Gastroesophageal sphincter (tissue), 4 donors: Measurements from ENCODE around the gene A4GALT. TPM values are rescaled to one million over a fixed set of nuclear protein-coding genes. Genes with fewer than 3 reads are reported as not detected.
A peak's percentile ranks its signal among the peaks of the same experiment; 100 is the strongest.
"Not testable (repeated sequence)": the region's sequence is repeated elsewhere in the genome, so short reads cannot be mapped to it uniquely, and the experiment has no call there.

Experiments
- ATAC-seq: fragments of 150-250 bp; one replicate; pipeline ENCODE4 v1.9.1; 2016; ENCODE audit warnings: mild to moderate bottlenecking, moderate library complexity
- H3K27ac ChIP-seq, 4 donors: fragments of 200-600 bp; sonication (generic) in 3 of 4; 1 replicate in 3 of 4; 2 replicates in 1 of 4; pipeline ENCODE4 v1.5.1; 2016 to 2019
- H3K27me3 ChIP-seq: fragments of 200-600 bp; sonication (generic); one replicate; pipeline ENCODE4 v1.5.1; 2019
- H3K36me3 ChIP-seq, 2 donors: fragments of 200-600 bp; sonication (generic); one replicate each; pipeline ENCODE4 v1.5.1; 2019; ENCODE audit warnings: control low read depth in 1 of 2
- H3K4me1 ChIP-seq, 3 donors: fragments of 200-600 bp; sonication (generic); 1 replicate in 2 of 3; 2 replicates in 1 of 3; pipeline ENCODE4 v1.5.1; 2016 to 2019; ENCODE audit warnings: control low read depth in 2 of 3
- H3K4me3 ChIP-seq, 2 donors: fragments of 200-600 bp; sonication (generic); one replicate each; pipeline ENCODE4 v1.5.1; 2019; ENCODE audit warnings: mild to moderate bottlenecking in 1 of 2, moderate library complexity in 1 of 2
- H3K9me3 ChIP-seq, 3 donors: fragments of 200-600 bp; sonication (generic); one replicate each; pipeline ENCODE4 v1.5.1; 2017 to 2019; ENCODE audit warnings: control low read depth in 2 of 3
- EP300 ChIP-seq: sonication (generic); formaldehyde crosslinking; IDR thresholded peaks from one replicate; pipeline ENCODE4 v1.6.1; 2017; ENCODE audit warnings: antibody characterized with exemption, mild to moderate bottlenecking
- POLR2A ChIP-seq, 2 donors: fragments of 450-650 bp; IDR thresholded peaks; one replicate each; pipeline ENCODE4 v1.6.1; 2017; ENCODE audit warnings: antibody characterized with exemption in 2 of 2, mild to moderate bottlenecking in 2 of 2, moderate library complexity in 1 of 2
- POLR2AphosphoS5 ChIP-seq: sonication (generic); formaldehyde crosslinking; IDR thresholded peaks from one replicate; pipeline ENCODE4 v1.6.1; 2017; ENCODE audit warnings: antibody characterized with exemption
- WGBS, 2 donors: methylation state at CpG; one replicate each; pipeline ENCODE4 v1.1.5; 2018; ENCODE audit warnings: low coverage in 1 of 2; 5-methylcytosine and 5-hydroxymethylcytosine counted together
- total RNA-seq, 4 donors: library from RNA; depleted of rRNA; stranded (reverse); fragments of >200 nt; gene quantifications; one replicate each; pipeline ENCODE4 v1.1.0, GENCODE V29; 2016
- TF ChIP-seq, protein P1 (sequence below), 4 experiments: fragments of 200-600 bp in 2 of 4; fragments of 450-650 bp in 2 of 4; sonication (generic) in 1 of 4; IDR thresholded peaks; one replicate each; pipeline ENCODE4 v1.5.1; 2017 to 2019; ENCODE audit warnings: antibody characterized with exemption in 4 of 4, mild to moderate bottlenecking in 2 of 4, moderate library complexity in 2 of 4

Gene A4GALT
- total RNA-seq, 4 donors from 2014 or later = 36.9 to 70.9 (median 55.3) TPM

DNA sequence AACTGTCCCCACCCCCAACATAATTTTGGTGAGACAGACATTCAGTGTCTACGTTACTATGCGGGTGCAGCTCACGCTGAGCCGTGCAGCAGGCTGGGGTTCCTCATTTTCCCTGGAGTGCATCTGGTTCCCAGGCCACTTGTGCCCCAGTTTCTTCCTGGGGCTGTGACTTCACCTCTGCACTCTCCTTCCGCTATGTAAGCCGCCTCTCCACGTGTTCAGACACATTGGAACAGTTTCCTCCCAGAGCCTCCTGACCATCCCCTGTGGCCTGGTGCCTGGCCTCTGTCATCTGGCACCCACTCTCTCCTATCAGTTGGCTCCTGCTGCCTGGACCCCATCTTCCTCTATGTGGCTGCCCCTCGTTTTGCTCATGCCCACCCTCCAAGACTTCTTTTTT, 46.2 kb upstream of the A4GALT start:
- no peak for ATAC-seq
- Histone ChIP-seq H3K27me3 (no peaks in the 10 kb centered on the region), H3K36me3 (no peaks in the 10 kb centered on the region), H3K9me3 (no peaks in the 10 kb centered on the region), H3K27ac (no peak overlapping the region), H3K4me1 (peaks cover 0 to 16% (median 5%) of the 10 kb centered on the region in 3 donors), H3K4me3 (no peak overlapping the region)
- 74 to 83% methylated on average over 3 to 8 of the region's 8 CpGs for WGBS, 2 donors
- TF ChIP-seq, protein P1, sequence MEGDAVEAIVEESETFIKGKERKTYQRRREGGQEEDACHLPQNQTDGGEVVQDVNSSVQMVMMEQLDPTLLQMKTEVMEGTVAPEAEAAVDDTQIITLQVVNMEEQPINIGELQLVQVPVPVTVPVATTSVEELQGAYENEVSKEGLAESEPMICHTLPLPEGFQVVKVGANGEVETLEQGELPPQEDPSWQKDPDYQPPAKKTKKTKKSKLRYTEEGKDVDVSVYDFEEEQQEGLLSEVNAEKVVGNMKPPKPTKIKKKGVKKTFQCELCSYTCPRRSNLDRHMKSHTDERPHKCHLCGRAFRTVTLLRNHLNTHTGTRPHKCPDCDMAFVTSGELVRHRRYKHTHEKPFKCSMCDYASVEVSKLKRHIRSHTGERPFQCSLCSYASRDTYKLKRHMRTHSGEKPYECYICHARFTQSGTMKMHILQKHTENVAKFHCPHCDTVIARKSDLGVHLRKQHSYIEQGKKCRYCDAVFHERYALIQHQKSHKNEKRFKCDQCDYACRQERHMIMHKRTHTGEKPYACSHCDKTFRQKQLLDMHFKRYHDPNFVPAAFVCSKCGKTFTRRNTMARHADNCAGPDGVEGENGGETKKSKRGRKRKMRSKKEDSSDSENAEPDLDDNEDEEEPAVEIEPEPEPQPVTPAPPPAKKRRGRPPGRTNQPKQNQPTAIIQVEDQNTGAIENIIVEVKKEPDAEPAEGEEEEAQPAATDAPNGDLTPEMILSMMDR (IDR thresholded peaks at IDR 0.05) = no peak
- TF ChIP-seq EP300 (no peak), POLR2A (IDR thresholded peaks at IDR 0.05) (no peak), POLR2AphosphoS5 (no peak)

DNA sequence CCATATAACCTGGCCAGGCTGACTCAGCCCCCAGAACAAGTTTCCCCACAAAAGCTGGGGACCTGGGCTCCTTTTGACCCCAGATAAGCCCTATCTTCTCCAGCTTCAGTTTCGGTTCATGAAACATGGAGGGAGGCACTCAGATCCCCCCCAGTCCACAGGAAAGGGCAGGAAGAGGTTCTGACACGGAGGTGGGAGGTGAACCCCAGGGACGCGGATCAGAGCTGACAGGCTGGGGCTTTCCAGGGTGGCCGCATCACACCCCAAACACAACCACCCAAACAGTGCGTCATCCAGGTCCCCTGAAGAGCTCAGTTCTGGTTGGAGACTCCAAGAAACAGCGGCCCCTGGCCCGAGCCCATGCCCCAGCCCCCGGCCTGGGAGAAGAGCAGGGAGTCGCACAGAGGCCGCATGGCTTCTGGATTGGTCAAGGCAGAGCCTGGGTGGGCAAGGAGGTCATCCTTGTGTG, 44.3 kb upstream of the A4GALT start:
- H3K27me3 ChIP-seq = no peaks in the 10 kb centered on the region
- no peak for ATAC-seq
- no peaks in the 10 kb centered on the region for H3K9me3 ChIP-seq
- TF ChIP-seq, protein P1 (IDR thresholded peaks at IDR 0.05) = no peak
- TF ChIP-seq POLR2A (IDR thresholded peaks at IDR 0.05) (no peak), POLR2AphosphoS5 (no peak), EP300 (no peak)
- H3K4me1 ChIP-seq = peaks cover 0 to 10% (median 5%) of the 10 kb centered on the region in 3 donors
- WGBS, 2 donors = 78% methylated on average over 7 of the region's 11 CpGs; no CpG with 5 or more reads in 1 of the 2 donors
- no peaks in the 10 kb centered on the region for H3K36me3 ChIP-seq
- no peak overlapping the region for H3K4me3 ChIP-seq
- no peak overlapping the region for H3K27ac ChIP-seq

DNA sequence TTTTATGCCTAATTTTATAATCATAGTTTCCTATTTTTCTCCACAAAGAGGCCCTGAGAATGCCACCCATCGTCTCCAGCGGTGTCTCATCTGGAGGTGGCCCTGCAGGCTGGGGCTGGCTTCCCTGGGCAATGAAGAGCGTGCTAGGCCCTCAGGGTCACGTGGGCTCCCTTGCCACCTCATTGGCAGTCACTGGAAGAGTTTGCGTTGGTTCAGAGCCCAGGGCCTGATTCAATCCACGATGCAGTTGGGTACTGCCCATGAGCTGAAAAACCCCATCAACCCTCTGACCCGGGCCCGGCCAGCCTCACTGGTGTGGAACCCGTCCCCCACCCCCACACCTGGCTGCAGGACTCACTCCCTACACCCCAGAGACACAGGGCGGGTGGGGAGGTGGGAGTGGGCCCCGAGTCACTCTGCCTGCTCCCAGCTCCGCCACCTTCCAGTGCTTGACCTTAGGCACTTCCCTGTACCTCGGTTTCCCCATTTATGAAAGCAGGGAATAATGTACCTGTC, 43.4 kb upstream of the A4GALT start:
- TF ChIP-seq POLR2A (IDR thresholded peaks at IDR 0.05) (no peak), POLR2AphosphoS5 (no peak)
- H3K4me3 ChIP-seq = no peak overlapping the region
- WGBS, 2 donors = 100% methylated on average over 3 of the region's 13 CpGs; no CpG with 5 or more reads in 1 of the 2 donors
- no peak overlapping the region for H3K27ac ChIP-seq
- H3K4me1 ChIP-seq = peaks cover 0 to 1% (median 0%) of the 10 kb centered on the region in 3 donors
- ATAC-seq = no peak
- no peaks in the 10 kb centered on the region for H3K9me3 ChIP-seq
- no peaks in the 10 kb centered on the region for H3K36me3 ChIP-seq
- no peaks in the 10 kb centered on the region for H3K27me3 ChIP-seq

DNA sequence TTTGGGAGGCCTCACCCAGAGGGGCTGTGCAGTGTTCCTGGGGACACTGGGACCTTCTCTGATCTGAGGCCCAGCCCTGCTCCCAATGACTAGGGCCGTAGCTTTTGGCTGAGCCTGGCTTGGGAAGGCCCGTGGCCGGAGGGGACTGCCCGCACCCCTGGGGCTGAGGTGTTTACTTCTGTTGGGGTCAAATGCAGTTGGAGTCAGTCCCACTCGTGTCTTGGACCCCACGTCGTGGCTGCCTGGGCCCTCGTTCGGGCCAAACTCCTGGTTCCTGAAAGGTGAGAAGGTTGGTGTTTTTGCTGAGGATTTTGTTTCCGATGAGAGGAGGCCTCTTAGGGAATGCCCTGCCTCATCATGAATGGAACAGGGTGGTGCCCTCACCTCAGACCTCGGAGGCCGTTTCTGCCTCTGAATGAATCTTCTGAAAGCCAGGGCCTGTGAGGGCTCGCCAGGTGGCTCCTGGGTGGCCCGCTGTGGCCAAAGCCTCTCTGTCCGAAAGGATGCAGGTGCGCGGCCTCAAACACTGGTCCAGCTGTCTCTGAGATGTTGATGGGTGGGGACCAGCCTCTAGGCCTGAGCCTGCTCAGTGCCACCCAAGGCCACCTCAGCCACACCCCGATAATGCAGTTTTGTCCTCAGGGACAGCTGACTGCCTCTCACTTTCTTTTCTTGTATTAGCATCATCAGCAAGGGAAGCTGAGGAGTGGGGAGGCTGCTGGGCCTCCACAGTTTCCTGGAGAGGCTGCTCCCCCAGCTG, 40.3 kb upstream of the A4GALT start:
- Histone ChIP-seq H3K4me3 (no peak overlapping the region), H3K27ac (no peak overlapping the region), H3K27me3 (no peaks in the 10 kb centered on the region), H3K36me3 (no peaks in the 10 kb centered on the region), H3K4me1 (no peaks in the 10 kb centered on the region), H3K9me3 (no peaks in the 10 kb centered on the region)
- WGBS, 2 donors = 83 to 93% methylated on average over 1 to 3 of the region's 18 CpGs
- no peak for TF ChIP-seq POLR2A (IDR thresholded peaks at IDR 0.05)
- no peak for TF ChIP-seq POLR2AphosphoS5
- no peak for TF ChIP-seq EP300
- TF ChIP-seq, protein P1 (IDR thresholded peaks at IDR 0.05) = no peak
- no peak for ATAC-seq

DNA sequence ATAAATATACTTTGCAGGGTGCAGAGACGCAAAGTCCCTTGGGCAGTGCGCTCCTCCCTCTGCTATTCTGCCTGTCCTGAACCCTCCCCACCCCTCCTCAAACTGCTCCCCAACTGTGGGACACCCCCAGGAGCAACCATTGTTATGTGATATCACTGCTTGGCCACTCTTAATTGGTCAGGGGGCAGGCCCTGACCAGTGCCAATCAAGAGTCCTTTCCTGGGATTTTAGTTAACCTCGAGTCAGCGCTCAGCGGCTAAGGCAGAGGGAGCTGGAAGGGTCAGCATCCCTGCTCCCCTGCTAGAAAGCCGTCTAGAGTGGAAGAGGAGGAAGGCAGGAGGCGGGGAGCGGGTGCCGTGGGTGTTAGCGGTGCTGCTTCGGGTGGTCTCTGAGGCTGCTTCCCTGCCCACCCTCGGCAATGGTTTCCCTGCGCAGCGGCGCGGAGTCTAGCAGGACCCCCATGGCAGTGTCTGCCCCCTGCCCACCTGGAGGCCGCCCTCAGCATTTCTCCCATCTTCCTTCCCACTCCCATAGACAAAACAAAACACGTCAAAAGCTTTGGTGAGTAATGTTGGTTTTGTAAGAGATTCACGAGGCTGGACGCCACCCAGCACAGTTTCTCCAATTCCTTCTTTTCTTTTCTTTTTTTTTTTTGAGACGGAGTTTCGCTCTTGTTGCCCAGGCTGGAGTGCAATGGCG, 38.4 kb upstream of the A4GALT start:
- no peak for ATAC-seq
- Histone ChIP-seq H3K9me3 (no peaks in the 10 kb centered on the region), H3K4me3 (no peak overlapping the region)

DNA sequence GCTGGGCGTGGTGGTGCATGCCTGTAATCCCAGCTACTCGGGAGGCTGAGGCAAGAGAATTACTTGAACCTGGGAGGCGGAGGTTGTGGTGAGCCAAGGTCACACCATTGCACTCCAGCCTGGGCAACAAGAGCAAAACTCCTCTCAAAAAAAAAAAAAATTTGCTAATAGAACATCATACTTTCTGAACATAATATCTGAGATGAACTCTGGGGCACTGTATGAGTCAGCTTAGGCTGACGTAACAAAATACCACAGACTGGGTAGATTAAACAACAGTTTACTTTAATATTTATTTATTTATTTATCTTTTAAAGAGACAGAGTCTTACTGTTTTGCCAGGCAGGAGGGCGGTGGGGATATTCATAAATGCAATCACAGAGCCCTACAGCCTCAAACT, 34.9 kb upstream of the A4GALT start:
- H3K27me3 ChIP-seq, H3K9me3 ChIP-seq, H3K27ac ChIP-seq, H3K4me3 ChIP-seq, H3K36me3 ChIP-seq: not testable (repeated sequence)
- peak; percentile 50 for ATAC-seq
- H3K4me1 ChIP-seq = peaks cover 0 to 23% (median 0%) of the 10 kb centered on the region in 3 donors
- 64 to 76% methylated on average over 3 to 5 of the region's 5 CpGs for WGBS, 2 donors

More for the DNA sequence above, 38.4 kb upstream of the A4GALT start:
- H3K36me3 ChIP-seq = no peaks in the 10 kb centered on the region
- peaks cover 0 to 5% (median 0%) of the 10 kb centered on the region in 3 donors for H3K4me1 ChIP-seq
- H3K27ac ChIP-seq = no peak overlapping the region
- H3K27me3 ChIP-seq = no peaks in the 10 kb centered on the region
- WGBS, 2 donors = 88 to 89% methylated on average over 9 to 17 of the region's 23 CpGs
- no peak for TF ChIP-seq EP300
- TF ChIP-seq, protein P1 (IDR thresholded peaks at IDR 0.05) = no peak
- TF ChIP-seq POLR2A (IDR thresholded peaks at IDR 0.05) = no peak
- no peak for TF ChIP-seq POLR2AphosphoS5

DNA sequence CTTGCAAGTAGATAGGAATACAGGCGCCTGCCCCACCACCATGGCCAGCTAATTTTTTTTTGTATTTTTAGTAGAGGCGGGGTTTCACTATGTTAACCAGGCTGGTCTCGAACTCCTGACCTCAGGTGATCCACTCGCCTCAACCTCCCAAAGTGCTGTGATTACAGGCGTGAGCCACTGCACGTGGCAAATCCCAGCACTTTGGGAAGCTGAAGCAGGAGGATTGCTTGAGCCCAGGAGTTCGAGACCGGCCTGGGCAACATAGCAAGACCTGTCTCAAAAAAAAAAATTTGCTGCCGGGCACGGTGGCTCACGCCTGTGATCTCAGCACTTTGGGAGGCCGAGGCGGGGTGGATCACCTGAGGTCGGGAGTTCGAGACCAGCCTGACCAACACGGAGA, 34.5 kb upstream of the A4GALT start:
- not testable (repeated sequence) for H3K4me3 ChIP-seq, ATAC-seq, H3K27me3 ChIP-seq, H3K9me3 ChIP-seq, H3K36me3 ChIP-seq, H3K27ac ChIP-seq
- WGBS, 2 donors = 89% methylated on average over 5 of the region's 16 CpGs; no CpG with 5 or more reads in 1 of the 2 donors
- H3K4me1 ChIP-seq = peaks cover 0 to 23% (median 0%) of the 10 kb centered on the region in 3 donors
